Calu3 (cell line): ENCODE results near the gene HPS3. TPM values are rescaled to one million over a fixed set of nuclear protein-coding genes. Genes with fewer than 3 reads are reported as not detected.
"Not testable (repeated sequence)": the region's sequence is repeated elsewhere in the genome, so short reads cannot be mapped to it uniquely, and the experiment has no call there.

Experiments used
- BruUV-seq: library from RNA; stranded (reverse); fragments of 400-500 nt; replicated peaks from 2 replicates; lab custom pipeline; 2021; lab: Mats Ljungman, UMichigan
- CTCF ChIA-PET: fragments of 300-600 bp; sonication (Branson Sonifier 250); formaldehyde crosslinking; loops from one replicate; lab custom pipeline; 2022; ENCODE audit warnings: antibody characterized with exemption; lab: Charles Lee
- DNase-seq: peaks from one replicate; pipeline ENCODE4 v3.0.0; 2022
- H3K27ac Mint-ChIP-seq: one replicate; pipeline ENCODE4 v1.8.0; 2022; ENCODE audit warnings: mixed read lengths; ENCODE audit not compliant: unreplicated experiment
- H3K27me3 Mint-ChIP-seq: one replicate; pipeline ENCODE4 v1.8.0; 2022; ENCODE audit warnings: mixed read lengths; ENCODE audit not compliant: unreplicated experiment
- H3K36me3 Mint-ChIP-seq: one replicate; pipeline ENCODE4 v1.8.0; 2022; ENCODE audit warnings: mild to moderate bottlenecking, moderate library complexity, mixed read lengths; ENCODE audit not compliant: insufficient read depth, unreplicated experiment
- H3K4me1 Mint-ChIP-seq: one replicate; pipeline ENCODE4 v1.8.0; 2022; ENCODE audit warnings: mild to moderate bottlenecking, low read depth, mixed read lengths; ENCODE audit not compliant: unreplicated experiment
- H3K4me3 Mint-ChIP-seq: one replicate; pipeline ENCODE4 v1.8.0; 2022; ENCODE audit warnings: mild to moderate bottlenecking, low read depth, moderate library complexity, mixed read lengths; ENCODE audit not compliant: unreplicated experiment
- H3K9me3 Mint-ChIP-seq: one replicate; pipeline ENCODE4 v1.8.0; 2022; ENCODE audit warnings: low read depth, mixed read lengths; ENCODE audit not compliant: unreplicated experiment
- intact Hi-C: fragments of 100-400 bp; cut with micrococcal nuclease; formaldehyde crosslinking; loops from one replicate; pipeline ENCODE4 v1.10.0; 2022; ENCODE audit not compliant: unreplicated experiment
- total RNA-seq: library from RNA; stranded (reverse); gene quantifications from 2 replicates; pipeline ENCODE4 v1.2.3, GENCODE V29; 2022
- TF ChIP-seq, protein P1 (sequence below): fragments of 200-600 bp; IDR thresholded peaks from one replicate; pipeline ENCODE4 v1.8.0; 2022; ENCODE audit warnings: antibody characterized with exemption; ENCODE audit not compliant: unreplicated experiment

Gene HPS3
- total RNA-seq, 1 experiment from 2014 or later = 49.5 TPM

DNA sequence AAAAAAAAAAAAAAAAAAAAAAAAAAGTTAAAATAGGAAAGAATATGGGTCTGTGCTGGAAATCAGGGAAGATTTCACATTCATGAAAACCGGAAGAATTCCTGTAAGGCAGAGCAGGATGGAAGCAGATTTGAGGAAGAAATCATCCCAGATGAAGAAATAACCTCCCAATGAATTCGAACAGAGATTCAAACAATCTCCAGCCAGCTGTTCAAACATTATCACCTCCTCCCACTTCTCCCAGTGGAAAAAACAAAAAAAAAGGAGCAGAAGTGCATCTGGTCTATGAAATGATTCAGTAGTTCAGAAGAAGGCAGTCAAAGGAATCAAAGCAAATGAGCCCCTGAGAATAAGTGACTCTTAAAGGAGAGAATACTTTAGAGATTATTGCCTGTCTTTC, 59.1 kb downstream of the HPS3 start:
- H3K9me3 Mint-ChIP-seq = no peaks in the 10 kb centered on the region
- BruUV-seq = no TSS peak
- CTCF ChIA-PET = interaction anchor here (0.7 kb wide), 1 partner anchor 9 kb away, joined by 3 read pairs; no protein-coding TSS in a partner anchor
- TF ChIP-seq, protein P1, sequence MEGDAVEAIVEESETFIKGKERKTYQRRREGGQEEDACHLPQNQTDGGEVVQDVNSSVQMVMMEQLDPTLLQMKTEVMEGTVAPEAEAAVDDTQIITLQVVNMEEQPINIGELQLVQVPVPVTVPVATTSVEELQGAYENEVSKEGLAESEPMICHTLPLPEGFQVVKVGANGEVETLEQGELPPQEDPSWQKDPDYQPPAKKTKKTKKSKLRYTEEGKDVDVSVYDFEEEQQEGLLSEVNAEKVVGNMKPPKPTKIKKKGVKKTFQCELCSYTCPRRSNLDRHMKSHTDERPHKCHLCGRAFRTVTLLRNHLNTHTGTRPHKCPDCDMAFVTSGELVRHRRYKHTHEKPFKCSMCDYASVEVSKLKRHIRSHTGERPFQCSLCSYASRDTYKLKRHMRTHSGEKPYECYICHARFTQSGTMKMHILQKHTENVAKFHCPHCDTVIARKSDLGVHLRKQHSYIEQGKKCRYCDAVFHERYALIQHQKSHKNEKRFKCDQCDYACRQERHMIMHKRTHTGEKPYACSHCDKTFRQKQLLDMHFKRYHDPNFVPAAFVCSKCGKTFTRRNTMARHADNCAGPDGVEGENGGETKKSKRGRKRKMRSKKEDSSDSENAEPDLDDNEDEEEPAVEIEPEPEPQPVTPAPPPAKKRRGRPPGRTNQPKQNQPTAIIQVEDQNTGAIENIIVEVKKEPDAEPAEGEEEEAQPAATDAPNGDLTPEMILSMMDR = no peak
- no peak overlapping the region for H3K27ac Mint-ChIP-seq
- no peak overlapping the region for H3K4me3 Mint-ChIP-seq
- no peaks in the 10 kb centered on the region for H3K27me3 Mint-ChIP-seq
- no peaks in the 10 kb centered on the region for H3K4me1 Mint-ChIP-seq
- intact Hi-C loops = no loop called here
- no peak for DNase-seq
- no peaks in the 10 kb centered on the region for H3K36me3 Mint-ChIP-seq

DNA sequence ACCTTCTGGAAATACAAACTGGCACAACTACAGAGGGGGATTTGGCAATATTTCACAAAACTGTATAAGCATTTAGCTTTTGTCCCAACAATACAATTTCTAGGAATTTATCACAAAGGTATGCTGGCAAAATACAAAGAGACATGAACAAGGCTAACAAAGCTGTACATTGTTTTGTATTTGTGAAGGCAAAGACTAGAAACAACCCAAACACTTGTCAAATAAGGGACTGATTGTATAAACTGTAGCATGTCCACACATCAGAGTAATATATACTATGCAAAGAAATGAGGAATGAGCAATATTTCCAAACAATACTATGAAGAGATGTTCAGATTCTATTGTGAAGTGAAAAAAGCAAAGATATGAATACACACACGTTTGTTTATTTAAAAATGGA, 65.8 kb downstream of the HPS3 start:
- CTCF ChIA-PET = interaction anchor here (0.7 kb wide), 1 partner anchor 19 kb away, joined by 6 read pairs; no protein-coding TSS in a partner anchor
- intact Hi-C loops = no loop called here
- H3K4me3 Mint-ChIP-seq = no peak overlapping the region
- no peaks in the 10 kb centered on the region for H3K27me3 Mint-ChIP-seq
- no peak overlapping the region for H3K27ac Mint-ChIP-seq
- no peaks in the 10 kb centered on the region for H3K9me3 Mint-ChIP-seq
- TF ChIP-seq, protein P1 = no peak
- peaks cover 7% of the 10 kb centered on the region for H3K4me1 Mint-ChIP-seq
- BruUV-seq = no TSS peak
- H3K36me3 Mint-ChIP-seq = no peaks in the 10 kb centered on the region
- no peak for DNase-seq

DNA sequence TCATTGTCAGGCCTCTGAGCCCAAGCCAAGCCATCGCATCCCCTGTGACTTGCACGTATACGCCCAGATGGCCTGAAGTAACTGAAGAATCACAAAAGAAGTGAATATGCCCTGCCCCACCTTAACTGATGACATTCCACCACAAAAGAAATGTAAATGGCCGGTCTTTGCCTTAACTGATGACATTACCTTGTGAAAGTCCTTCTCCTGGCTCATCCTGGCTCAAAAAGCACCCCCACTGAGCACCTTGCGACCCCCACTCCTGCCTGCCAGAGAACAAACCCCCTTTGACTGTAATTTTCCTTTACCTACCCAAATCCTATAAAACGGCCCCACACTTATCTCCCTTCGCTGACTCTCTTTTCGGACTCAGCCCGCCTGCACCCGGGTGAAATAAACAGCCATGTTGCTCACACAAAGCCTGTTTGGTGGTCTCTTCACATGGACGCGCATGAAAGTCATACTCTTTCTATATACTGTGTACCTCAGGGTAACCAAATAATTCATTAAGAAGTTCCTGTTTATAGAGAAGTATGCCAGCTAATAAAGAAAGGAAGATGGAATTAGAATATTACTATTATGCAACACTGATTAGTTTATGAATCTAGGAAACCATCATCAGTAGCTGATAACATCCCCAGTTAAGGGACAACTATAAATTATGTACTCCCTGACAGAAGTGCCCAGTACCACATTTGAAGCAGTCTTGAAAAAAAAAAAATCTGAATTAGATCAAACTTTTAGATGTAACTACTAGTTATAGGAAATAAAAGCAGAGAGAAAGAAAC, 67.6 kb downstream of the HPS3 start:
- BruUV-seq, DNase-seq, H3K27me3 Mint-ChIP-seq, intact Hi-C loops, H3K9me3 Mint-ChIP-seq, H3K4me1 Mint-ChIP-seq, H3K4me3 Mint-ChIP-seq, H3K27ac Mint-ChIP-seq, CTCF ChIA-PET, H3K36me3 Mint-ChIP-seq: not testable (repeated sequence)

DNA sequence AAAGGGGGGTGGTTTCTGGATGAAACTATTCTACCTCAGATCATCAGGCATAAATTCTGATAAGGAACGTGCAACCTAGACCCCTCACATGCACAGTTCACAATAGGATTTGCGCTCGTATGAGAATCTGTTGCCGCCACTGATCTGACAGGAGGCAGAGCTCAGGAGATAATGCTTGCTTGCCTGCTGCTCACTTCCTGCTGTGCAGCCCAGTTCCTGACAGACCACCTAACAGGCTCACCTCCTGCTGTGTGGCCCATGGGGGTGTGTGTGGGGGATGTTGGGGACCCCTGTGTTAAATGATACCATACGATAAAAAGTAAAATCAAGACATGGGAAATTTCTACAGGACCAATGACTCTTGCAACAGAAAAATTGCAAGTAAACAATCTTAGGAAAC, 68.2 kb downstream of the HPS3 start:
- peaks cover 7% of the 10 kb centered on the region for H3K4me1 Mint-ChIP-seq
- no peak for DNase-seq
- H3K27me3 Mint-ChIP-seq = no peaks in the 10 kb centered on the region
- no TSS peak for BruUV-seq
- CTCF ChIA-PET = no interaction called here
- H3K36me3 Mint-ChIP-seq = no peaks in the 10 kb centered on the region
- intact Hi-C loops = no loop called here
- H3K4me3 Mint-ChIP-seq = no peak overlapping the region
- H3K9me3 Mint-ChIP-seq = no peaks in the 10 kb centered on the region
- TF ChIP-seq, protein P1 = no peak
- H3K27ac Mint-ChIP-seq = no peak overlapping the region

DNA sequence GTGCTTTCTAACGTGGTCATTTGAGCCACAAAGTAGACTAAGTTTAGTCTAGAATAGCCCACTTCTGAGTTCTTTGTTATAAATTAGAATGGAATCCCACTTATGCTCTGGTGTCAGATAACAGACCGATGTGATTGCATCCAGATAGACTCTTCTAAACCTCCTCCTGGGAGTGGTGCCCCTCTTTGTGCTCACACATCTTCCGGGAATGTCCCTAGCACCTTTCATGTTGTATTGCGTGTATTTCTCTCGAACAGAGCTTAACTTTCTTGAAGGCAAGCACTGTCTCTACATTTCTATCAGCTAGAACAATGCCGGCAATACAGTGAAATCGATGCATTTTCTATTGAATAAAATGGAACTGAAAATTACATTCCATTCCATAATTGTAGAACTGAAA, 69.2 kb downstream of the HPS3 start:
- TF ChIP-seq, protein P1 = no peak
- Mint-ChIP-seq H3K36me3 (no peaks in the 10 kb centered on the region), H3K4me3 (no peak overlapping the region), H3K9me3 (no peaks in the 10 kb centered on the region), H3K4me1 (peaks cover 10% of the 10 kb centered on the region), H3K27ac (no peak overlapping the region), H3K27me3 (no peaks in the 10 kb centered on the region)
- no TSS peak for BruUV-seq
- no peak for DNase-seq
- CTCF ChIA-PET = no interaction called here
- intact Hi-C loops = no loop called here
